ENCODE data around the gene MYH8. TPM values are rescaled to one million over a fixed set of nuclear protein-coding genes. Genes with fewer than 3 reads are reported as not detected.

Gene MYH8
- total RNA-seq (2012; rRNA removed) (not detected in 2 replicates), polyA plus RNA-seq (2012; rRNA removed) (not detected in 2 replicates), Bru-seq, nascent RNA (not detected), BruChase-seq, experiment 1, labeled RNA remaining after a 6-hour chase (not detected), BruChase-seq, experiment 2, labeled RNA remaining after a 2-hour chase (percentile 3 among the genes with signal in this experiment)
- polyA plus RNA-seq (2012; cell fraction: cytosol; rRNA removed) = not detected in 2 replicates
- not detected in 2 replicates for polyA plus RNA-seq (2012; cell fraction: nucleus; rRNA removed; ENCODE audit: low replicate concordance)
- long read RNA-seq = 0 reads

DNA sequence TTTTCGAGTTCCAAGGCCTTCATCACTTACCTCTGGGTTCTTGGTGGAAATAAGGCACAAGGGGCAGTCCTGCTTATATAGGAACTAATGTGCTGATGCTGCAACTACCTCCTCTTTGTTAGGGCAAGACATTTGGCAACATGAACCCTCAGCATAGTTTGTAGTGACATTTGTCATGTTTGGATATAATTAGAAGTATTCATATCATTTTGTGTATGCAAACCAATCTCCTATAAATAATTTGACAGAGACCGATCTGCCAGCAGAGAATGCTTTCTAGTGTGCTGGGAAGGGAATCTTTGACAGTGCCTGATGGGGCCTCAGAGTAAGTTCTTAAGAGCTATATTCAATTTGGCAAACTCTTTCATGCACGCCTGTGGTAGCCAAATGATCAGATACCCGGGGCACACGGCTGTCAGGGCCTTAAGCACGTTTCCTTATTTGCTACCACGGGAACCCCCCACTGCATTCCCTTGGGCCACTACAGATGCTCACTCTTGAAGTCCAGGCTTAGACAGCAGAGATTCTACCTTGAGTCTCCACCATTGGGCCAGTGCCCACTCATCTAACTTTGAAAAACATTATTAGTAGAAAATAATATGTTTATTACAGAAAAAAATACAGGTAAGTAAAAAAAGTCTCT is at the start of gene MYH8:
Gene MYH8 (minus strand): TSS at position 51 of the 643 bp plus-strand sequence. CDS start 1,723 bp downstream, outside the sequence.
- Histone ChIP-seq H4K20me1 (ENCODE audit: insufficient read depth, low read length) (no peaks in the 10 kb centered on the region), H2BK5ac (ENCODE audit: low read depth, low read length, poor library complexity, severe bottlenecking) (no peak within 1 kb of the TSS), H2AK5ac (ENCODE audit: low read depth, low read length) (no peak within 1 kb of the TSS), H3K4me2 (ENCODE audit: low read depth, low read length) (no peak within 1 kb of the TSS), H2BK20ac (ENCODE audit: low read depth, low read length) (no peak within 1 kb of the TSS), H3K4me3 (ENCODE audit: insufficient read depth, low read depth, low read length) (no peak within 1 kb of the TSS), H3K9me1 (ENCODE audit: insufficient read depth, low read length) (no peaks in the 10 kb centered on the region), H2BK120ac (ENCODE audit: low read depth, low read length) (no peak within 1 kb of the TSS), H3K23ac (ENCODE audit: low read depth, low read length) (no peak within 1 kb of the TSS), H2AFZ (replicated peaks; ENCODE audit: low read length, poor library complexity) (no peak within 1 kb of the TSS), H3K27ac (ENCODE audit: insufficient read depth, low read length) (no peak within 1 kb of the TSS), H3K4ac (ENCODE audit: low read depth, low read length) (no peak within 1 kb of the TSS), H3K18ac (ENCODE audit: low read depth, low read length) (no peak within 1 kb of the TSS), H3K9ac (ENCODE audit: low read depth, low read length) (no peak within 1 kb of the TSS), H2BK15ac (ENCODE audit: low read depth, low read length) (no peak within 1 kb of the TSS), H3K79me1 (ENCODE audit: low read depth in 1 of 2, low read length in 2 of 2) (no peaks in the 10 kb centered on the region), H2AK9ac (replicated peaks; ENCODE audit: low read depth, low read length, poor library complexity) (no peak within 1 kb of the TSS), H4K8ac (ENCODE audit: low read depth in 2 of 2, low read length in 2 of 2) (no peak within 1 kb of the TSS), H3K27me3 (ENCODE audit: control insufficient read depth, insufficient read depth, low read length) (no peaks in the 10 kb centered on the region), H3K9me3 (ENCODE audit: control insufficient read depth, insufficient read depth, low read length) (no peaks in the 10 kb centered on the region), H3K14ac (replicated peaks; ENCODE audit: low read depth, low read length) (no peak within 1 kb of the TSS), H3K4me1 (ENCODE audit: control insufficient read depth, insufficient read depth, low read length) (no peaks in the 10 kb centered on the region), H4K5ac (ENCODE audit: low read depth, low read length) (no peak within 1 kb of the TSS), H3K36me3 (ENCODE audit: control insufficient read depth, insufficient read depth, low read length) (no peaks in the 10 kb centered on the region), H4K91ac (ENCODE audit: insufficient read depth, low read depth, low read length) (no peak within 1 kb of the TSS), H3K56ac (ENCODE audit: extremely low read depth, insufficient read depth, low read length) (no peak within 1 kb of the TSS)
- ChIA-PET CTCF (no interaction called here), POLR2A (ENCODE audit: unreplicated experiment) (no interaction called here)
- TF ChIP-seq MXI1 (IDR thresholded peaks at IDR 0.05; ENCODE audit: borderline replicate concordance, low read depth, low read length) = no peak
- no peak for TF ChIP-seq MAFK (IDR thresholded peaks at IDR 0.05; ENCODE audit: low read depth, low read length)
- TF ChIP-seq ELK1 (IDR thresholded peaks at IDR 0.05; ENCODE audit: borderline replicate concordance, low read depth, low read length) = no peak
- TF ChIP-seq FOS (IDR thresholded peaks at IDR 0.05; ENCODE audit: low read depth, low read length) = no peak
- TF ChIP-seq BHLHE40 (IDR thresholded peaks at IDR 0.05; ENCODE audit: low read depth, low read length) = no peak
- in situ Hi-C loops (cut with MboI; ENCODE audit: low sequenced_read_pairs) (no loop called here), dilution Hi-C loops (cut with HindIII; ENCODE audit: low sequenced_read_pairs, unreplicated experiment) (no loop called here), intact Hi-C loops (cut with micrococcal nuclease) (no loop called here)
- ATAC-seq (ENCODE audit: low read depth) (no peak), DNase-seq (no peak)
- no CpG with 5 or more reads among the region's 7 CpGs for WGBS, 2 experiments (ENCODE audit: extremely low coverage in 2 of 2, insufficient read length in 1 of 2)
- no TSS peak for BruUV-seq (replicated peaks)
